Measurements from ENCODE around the gene RPRD1B. TPM values are rescaled to one million over a fixed set of nuclear protein-coding genes. Genes with fewer than 3 reads are reported as not detected.

Gene RPRD1B
- total RNA-seq, 4 donors from 2014 or later = 44.5 to 55.4 (median 52.4) TPM

DNA sequence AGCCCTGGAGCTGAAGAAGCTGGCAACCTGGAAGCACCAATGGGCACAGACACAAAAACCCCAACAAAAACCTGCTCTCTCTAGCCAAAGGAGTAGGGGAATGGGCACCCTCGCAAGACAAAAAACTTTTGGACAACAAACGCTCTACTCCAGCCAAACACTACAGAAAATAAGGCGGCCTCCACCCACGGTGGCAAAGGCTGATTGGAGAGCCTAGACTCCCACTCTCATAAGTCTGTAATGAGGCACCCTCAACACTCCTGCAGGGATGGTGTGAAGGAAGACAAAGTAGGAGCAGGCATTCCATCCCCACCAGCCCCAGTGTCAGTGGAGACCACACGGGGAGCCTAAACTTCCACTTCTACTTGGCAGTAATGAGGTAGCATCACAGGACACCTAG lies 9.1 kb upstream of the RPRD1B start:
- no peak overlapping the region for H3K27ac ChIP-seq

DNA sequence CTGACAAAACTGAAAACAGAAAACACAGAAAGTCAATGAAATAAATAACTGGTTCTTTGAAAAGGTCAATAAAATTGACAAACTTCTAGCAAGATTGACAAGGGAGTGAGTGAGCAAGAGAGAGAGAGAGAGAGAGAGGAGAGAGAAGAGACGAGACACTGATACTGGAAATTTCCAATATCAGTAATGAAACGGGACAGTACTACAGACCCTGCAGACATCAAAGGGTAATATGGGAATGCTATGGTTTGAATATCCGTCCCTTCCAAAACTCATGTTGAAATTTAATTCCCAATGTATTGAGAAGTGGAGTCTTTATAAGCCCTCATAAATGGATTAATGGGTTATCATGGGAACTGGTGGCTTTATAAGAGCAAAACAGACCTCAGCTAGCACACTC lies 4.1 kb upstream of the RPRD1B start:
- DNase-seq = no peak
- H3K4me3 ChIP-seq = no peak overlapping the region
- H3K36me3 ChIP-seq = no peaks in the 10 kb centered on the region
- H3K27ac ChIP-seq = no peak overlapping the region
- no peaks in the 10 kb centered on the region for H3K27me3 ChIP-seq
- TF ChIP-seq, protein P1, sequence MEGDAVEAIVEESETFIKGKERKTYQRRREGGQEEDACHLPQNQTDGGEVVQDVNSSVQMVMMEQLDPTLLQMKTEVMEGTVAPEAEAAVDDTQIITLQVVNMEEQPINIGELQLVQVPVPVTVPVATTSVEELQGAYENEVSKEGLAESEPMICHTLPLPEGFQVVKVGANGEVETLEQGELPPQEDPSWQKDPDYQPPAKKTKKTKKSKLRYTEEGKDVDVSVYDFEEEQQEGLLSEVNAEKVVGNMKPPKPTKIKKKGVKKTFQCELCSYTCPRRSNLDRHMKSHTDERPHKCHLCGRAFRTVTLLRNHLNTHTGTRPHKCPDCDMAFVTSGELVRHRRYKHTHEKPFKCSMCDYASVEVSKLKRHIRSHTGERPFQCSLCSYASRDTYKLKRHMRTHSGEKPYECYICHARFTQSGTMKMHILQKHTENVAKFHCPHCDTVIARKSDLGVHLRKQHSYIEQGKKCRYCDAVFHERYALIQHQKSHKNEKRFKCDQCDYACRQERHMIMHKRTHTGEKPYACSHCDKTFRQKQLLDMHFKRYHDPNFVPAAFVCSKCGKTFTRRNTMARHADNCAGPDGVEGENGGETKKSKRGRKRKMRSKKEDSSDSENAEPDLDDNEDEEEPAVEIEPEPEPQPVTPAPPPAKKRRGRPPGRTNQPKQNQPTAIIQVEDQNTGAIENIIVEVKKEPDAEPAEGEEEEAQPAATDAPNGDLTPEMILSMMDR (IDR thresholded peaks at IDR 0.05) = no peak
- TF ChIP-seq POLR2A (IDR thresholded peaks at IDR 0.05) = no peak
- H3K9me3 ChIP-seq = no peaks in the 10 kb centered on the region
- peaks cover 0 to 12% (median 5%) of the 10 kb centered on the region in 4 donors for H3K4me1 ChIP-seq

More for the DNA sequence above, 9.1 kb upstream of the RPRD1B start:
- TF ChIP-seq POLR2A (IDR thresholded peaks at IDR 0.05) = no peak
- TF ChIP-seq, protein P1 (IDR thresholded peaks at IDR 0.05) = no peak
- Histone ChIP-seq H3K27me3 (no peaks in the 10 kb centered on the region), H3K36me3 (no peaks in the 10 kb centered on the region), H3K4me3 (no peak overlapping the region), H3K4me1 (peaks cover 0 to 5% (median 0%) of the 10 kb centered on the region in 4 donors), H3K9me3 (no peaks in the 10 kb centered on the region)
- no peak for DNase-seq

DNA sequence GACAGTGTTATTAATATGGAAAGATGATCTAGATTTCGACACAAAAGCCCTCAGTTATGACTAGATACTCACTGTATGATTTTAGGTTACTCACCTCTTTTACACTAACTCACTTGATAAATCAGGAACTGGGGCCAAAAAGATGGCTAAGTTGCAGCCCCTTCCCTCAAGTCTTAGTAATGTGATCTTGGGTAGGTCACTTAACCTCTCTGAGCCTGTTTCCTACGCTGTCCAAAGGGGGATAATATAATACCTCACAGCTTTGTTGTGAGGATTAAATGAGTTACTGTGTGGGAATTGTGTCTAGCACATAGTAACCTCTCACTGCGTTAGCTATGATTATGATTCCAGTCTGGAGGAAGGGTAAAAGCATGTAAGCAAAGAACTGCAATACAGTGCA lies 1.6 kb upstream of the RPRD1B start:
- H3K27ac ChIP-seq = no peak overlapping the region
- no peaks in the 10 kb centered on the region for H3K36me3 ChIP-seq
- peak overlapping the region in 1 of 4 donors; percentile 90 for H3K4me3 ChIP-seq
- no peak for DNase-seq
- H3K27me3 ChIP-seq = no peaks in the 10 kb centered on the region
- H3K9me3 ChIP-seq = no peaks in the 10 kb centered on the region
- H3K4me1 ChIP-seq = peaks cover 0 to 36% (median 13%) of the 10 kb centered on the region in 4 donors
- no peak for TF ChIP-seq POLR2A (IDR thresholded peaks at IDR 0.05)
- TF ChIP-seq, protein P1 (IDR thresholded peaks at IDR 0.05) = no peak

DNA sequence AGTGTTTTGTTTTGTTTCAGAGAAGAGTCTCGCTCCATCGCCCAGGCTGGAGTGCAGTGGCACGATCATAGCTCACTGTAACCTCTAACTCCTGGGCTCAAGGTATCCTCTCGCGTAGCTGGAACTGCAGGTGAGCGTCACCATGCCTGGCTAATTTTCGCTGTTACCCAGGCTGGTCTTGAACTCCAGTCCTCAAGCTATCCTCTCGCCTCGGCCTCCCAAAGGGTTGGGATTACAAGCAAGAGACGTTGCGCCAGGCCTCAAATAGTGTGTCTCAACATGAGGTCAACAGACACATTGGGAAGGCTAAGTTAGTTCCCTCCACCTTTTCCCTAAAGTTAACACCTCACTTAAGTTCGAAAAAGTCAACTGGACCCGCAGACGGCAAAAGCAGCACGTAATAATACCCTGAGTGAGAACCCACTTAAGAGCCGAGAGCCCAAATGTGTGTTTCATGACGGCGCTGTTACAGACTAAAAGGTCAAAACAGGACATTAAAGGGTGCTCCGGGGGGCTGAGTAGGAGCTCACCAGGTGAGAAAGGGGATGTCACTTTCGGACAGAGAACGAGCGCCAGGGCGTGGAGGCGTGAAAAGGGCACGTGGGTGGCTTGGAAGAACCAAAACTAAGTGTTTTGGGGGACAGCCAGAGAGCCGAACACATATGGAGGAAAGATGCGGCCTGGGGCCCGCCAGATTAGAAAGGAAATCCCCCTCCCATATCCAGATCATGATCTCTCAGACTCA lies 789 bp upstream of the RPRD1B start:
- H3K27me3 ChIP-seq = no peaks in the 10 kb centered on the region
- no peaks in the 10 kb centered on the region for H3K9me3 ChIP-seq
- DNase-seq = peak in 1 of 3 donors; percentile 62
- TF ChIP-seq POLR2A (IDR thresholded peaks at IDR 0.05) = no peak
- TF ChIP-seq, protein P1 (IDR thresholded peaks at IDR 0.05) = no peak
- H3K4me1 ChIP-seq = peaks cover 0 to 42% (median 13%) of the 10 kb centered on the region in 4 donors
- H3K4me3 ChIP-seq = peak overlapping the region; percentile 81 to 97 (median 91)
- no peaks in the 10 kb centered on the region for H3K36me3 ChIP-seq
- peak overlapping the region; percentile 91 to 96 (median 94) for H3K27ac ChIP-seq

DNA sequence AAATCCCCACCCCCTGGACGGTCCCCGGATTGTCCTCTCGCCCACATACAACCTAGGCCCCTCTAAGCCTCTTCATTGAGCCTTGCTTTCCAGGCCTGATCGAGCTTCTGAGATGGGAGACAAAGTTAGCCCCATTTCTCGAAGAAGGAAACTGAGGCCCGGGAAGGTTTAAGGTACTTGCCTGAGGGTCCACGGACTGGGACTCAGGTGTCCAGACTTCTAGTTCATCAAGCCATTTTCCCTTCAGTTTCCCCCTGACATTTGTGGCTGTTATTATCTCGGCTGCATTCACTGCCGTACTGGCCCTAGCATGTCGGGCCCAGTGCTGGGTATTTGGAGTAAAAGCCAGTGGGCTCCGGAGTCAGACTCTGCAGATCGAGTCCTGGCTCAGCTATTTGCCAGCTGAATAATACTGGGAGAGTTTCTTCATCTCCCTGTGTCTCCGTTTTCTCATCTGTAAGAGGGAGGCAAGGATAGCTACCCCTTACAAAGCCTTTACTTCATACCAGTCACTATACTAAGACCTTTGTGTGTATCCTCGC lies 633 bp downstream of the RPRD1B start:
- peaks cover 0 to 42% (median 13%) of the 10 kb centered on the region in 4 donors for H3K4me1 ChIP-seq
- no peaks in the 10 kb centered on the region for H3K36me3 ChIP-seq
- DNase-seq = no peak
- H3K27me3 ChIP-seq = no peaks in the 10 kb centered on the region
- peak overlapping the region; percentile 81 to 97 (median 91) for H3K4me3 ChIP-seq
- no peak for TF ChIP-seq POLR2A (IDR thresholded peaks at IDR 0.05)
- TF ChIP-seq, protein P1 (IDR thresholded peaks at IDR 0.05) = no peak
- H3K27ac ChIP-seq = peak overlapping the region; percentile 91 to 96 (median 94)
- H3K9me3 ChIP-seq = no peaks in the 10 kb centered on the region

Data from Peyer's patch (tissue), 4 donors.